AG04450 (cell line): Measurements from ENCODE around the gene LRRC34. TPM values are rescaled to one million over a fixed set of nuclear protein-coding genes. Genes with fewer than 3 reads are reported as not detected.

Source experiments
- CTCF ChIA-PET: fragments of 300-600, 350-600 bp; formaldehyde crosslinking; extraction: SDS; loops from one replicate; lab custom pipeline; 2022; ENCODE audit warnings: antibody characterized with exemption, inconsistent platforms; lab: Charles Lee
- POLR2A ChIA-PET: fragments of 350-600 bp; formaldehyde crosslinking; extraction: SDS; loops from one replicate; lab custom pipeline; 2021; ENCODE audit warnings: antibody characterized with exemption, inconsistent platforms; lab: Yijun Ruan, JAX
- DNase-seq: peaks from one replicate; pipeline ENCODE4 v3.0.0-alpha.2; 2011; ENCODE audit warnings: low read depth, low spot score
- H3K27ac ChIP-seq: one replicate; pipeline ENCODE4 v1.5.1; 2012; ENCODE audit warnings: low read depth, low read length, control low read depth
- H3K27me3 ChIP-seq: one replicate; pipeline ENCODE4 v1.6.0; 2012; ENCODE audit warnings: low read length; ENCODE audit not compliant: control insufficient read depth, insufficient read depth
- H3K4me3 ChIP-seq: 2 replicates; pipeline ENCODE4 v1.5.1; 2011; ENCODE audit warnings: mild to moderate bottlenecking, low read depth, low read length, control low read depth
- H3K9me3 ChIP-seq: 2 replicates; pipeline ENCODE4 v1.5.1; 2012; ENCODE audit warnings: low read length; ENCODE audit not compliant: control insufficient read depth, insufficient read depth
- CTCF ChIP-seq: IDR thresholded peaks from 2 replicates; pipeline ENCODE4 v1.5.1; 2011; ENCODE audit warnings: low read depth, low read length, control low read depth, inconsistent platforms
- polyA plus RNA-seq: library from polyadenylated mRNA; depleted of rRNA; stranded (reverse); fragments of >200 nt; gene quantifications from 2 replicates; pipeline ENCODE4 v1.2.3, GENCODE V29; 2011

The LRRC34 gene
- polyA plus RNA-seq, 1 experiment, result 2.3 TPM

- ChIA-PET CTCF (interaction anchor here (0.6 to 0.9 kb wide), 2 partner anchors 62 to 1642 kb away, joined by 3 read pairs; no protein-coding TSS in a partner anchor), POLR2A (no interaction called here)
- Histone ChIP-seq H3K9me3 (no peaks in the 10 kb centered on the region), H3K27me3 (no peaks in the 10 kb centered on the region), H3K4me3 (no peak overlapping the region), H3K27ac (no peak overlapping the region)
- DNase-seq, result no peak
- no peak for TF ChIP-seq CTCF
Observed at GRCh38 chr3:169825316-169825715, 12.6 kb upstream of the LRRC34 start.

- H3K4me3 ChIP-seq, result no peak overlapping the region
- H3K9me3 ChIP-seq, result no peaks in the 10 kb centered on the region
- TF ChIP-seq CTCF, result no peak
- no peak overlapping the region for H3K27ac ChIP-seq
- ChIA-PET CTCF (interaction anchor here (0.7 kb wide), 1 partner anchor 987 kb away, joined by 3 read pairs; no protein-coding TSS in a partner anchor), POLR2A (no interaction called here)
- no peaks in the 10 kb centered on the region for H3K27me3 ChIP-seq
- no peak for DNase-seq
Observed at GRCh38 chr3:169822983-169823382, 10.3 kb upstream of the LRRC34 start.

GRCh38 chr3:169822540-169822939 lies 9.8 kb upstream of the LRRC34 start:
- TF ChIP-seq CTCF, result no peak
- ChIA-PET POLR2A (no interaction called here), CTCF (interaction anchor here (1.1 kb wide), 1 partner anchor 11 kb away, joined by 3 read pairs; no protein-coding TSS in a partner anchor)
- Histone ChIP-seq H3K4me3 (no peak overlapping the region), H3K27ac (no peak overlapping the region), H3K9me3 (no peaks in the 10 kb centered on the region), H3K27me3 (no peaks in the 10 kb centered on the region)
- no peak for DNase-seq

GRCh38 chr3:169822091-169822490 lies 9.4 kb upstream of the LRRC34 start:
- H3K27me3 ChIP-seq, result no peaks in the 10 kb centered on the region
- ChIA-PET CTCF (interaction anchor here (1.1 kb wide), 1 partner anchor 11 kb away, joined by 3 read pairs; no protein-coding TSS in a partner anchor), POLR2A (no interaction called here)
- no peak overlapping the region for H3K27ac ChIP-seq
- no peak overlapping the region for H3K4me3 ChIP-seq
- no peak for DNase-seq
- no peaks in the 10 kb centered on the region for H3K9me3 ChIP-seq
- no peak for TF ChIP-seq CTCF

GRCh38 chr3:169818316-169818715 lies 5.6 kb upstream of the LRRC34 start:
- CTCF ChIA-PET, result no interaction called here
- Histone ChIP-seq H3K4me3 (no peak overlapping the region), H3K27ac (no peak overlapping the region), H3K27me3 (no peaks in the 10 kb centered on the region), H3K9me3 (no peaks in the 10 kb centered on the region)
- no peak for DNase-seq
- no peak for TF ChIP-seq CTCF
- POLR2A ChIA-PET, result no interaction called here
